ENCODE data around the gene OTOA.
"Not testable (repeated sequence)": the region's sequence is repeated elsewhere in the genome, so short reads cannot be mapped to it uniquely, and the experiment has no call there.

GRCh38 chr16:21690967-21691366 is 27.2 kb downstream of the OTOA start:
- TF ChIP-seq CTCF (conservative IDR thresholded peaks at IDR 0.05 in 1 of 2, IDR thresholded peaks at IDR 0.05 in 1 of 2; ENCODE audit: extremely low read depth in 1 of 2, insufficient read depth in 1 of 2, low read depth in 1 of 2, low read length in 2 of 2); EZH2 (IDR thresholded peaks at IDR 0.05; ENCODE audit: borderline replicate concordance, low read length): not testable (repeated sequence)

All from mammary epithelial cell (primary cell).